Panc1 (cell line): ENCODE results near the gene IMPG2. TPM values are rescaled to one million over a fixed set of nuclear protein-coding genes. Genes with fewer than 3 reads are reported as not detected.

Experiments used
- ATAC-seq: fragments of 200-7000 bp; cut with Tn5 transposase; 2 replicates; pipeline ENCODE4 v1.9.1; 2020; ENCODE audit warnings: mild to moderate bottlenecking, moderate library complexity
- BruUV-seq: library from RNA; stranded (reverse); fragments of 400-500 nt; replicated peaks from 2 replicates; lab custom pipeline; 2021; lab: Mats Ljungman, UMichigan
- CTCF ChIA-PET: fragments of 300-600 bp; sonication (Branson Sonifier 250); formaldehyde crosslinking; loops from one replicate; lab custom pipeline; 2022; ENCODE audit warnings: antibody characterized with exemption; lab: Charles Lee
- POLR2A ChIA-PET: fragments of 300-600 bp; sonication (Branson Sonifier 250); formaldehyde crosslinking; loops from one replicate; lab custom pipeline; 2022; ENCODE audit warnings: antibody characterized with exemption; lab: Charles Lee
- DNase-seq: peaks from one replicate; pipeline ENCODE4 v3.0.0-alpha.2; 2010; ENCODE audit warnings: low read depth, low spot score
- H3K27ac ChIP-seq: 2 replicates; pipeline ENCODE4 v1.5.1; 2011; ENCODE audit warnings: mild to moderate bottlenecking, low read length, inconsistent platforms
- H3K27me3 ChIP-seq: fragments of 200-500 bp; sonication (Bioruptor generic); 2 replicates; pipeline ENCODE4 v1.6.0; 2014; ENCODE audit warnings: low read length, inconsistent platforms; ENCODE audit not compliant: control insufficient read depth, insufficient read depth
- H3K36me3 ChIP-seq: fragments of 200-500 bp; sonication (Bioruptor generic); 2 replicates; pipeline ENCODE4 v1.5.1; 2014; ENCODE audit warnings: inconsistent platforms, mild to moderate bottlenecking, low read length, moderate library complexity; ENCODE audit not compliant: control insufficient read depth, insufficient read depth
- H3K4me1 ChIP-seq: 2 replicates; pipeline ENCODE4 v1.5.1; 2011; ENCODE audit warnings: inconsistent platforms, mild to moderate bottlenecking, low read length, moderate library complexity; ENCODE audit not compliant: control insufficient read depth, insufficient read depth
- H3K4me3 ChIP-seq, 2 experiments: 2 replicates each; pipeline ENCODE4 v1.5.1; 2011 to 2012; ENCODE audit warnings: low read depth in 2 of 2, low read length in 2 of 2, mild to moderate bottlenecking in 2 of 2, inconsistent platforms in 1 of 2, moderate library complexity in 1 of 2
- H3K9me3 ChIP-seq: fragments of 200-500 bp; sonication (Bioruptor generic); 2 replicates; pipeline ENCODE4 v1.5.1; 2014; ENCODE audit warnings: low read depth, mild to moderate bottlenecking, inconsistent platforms, low read length, moderate library complexity; ENCODE audit not compliant: control insufficient read depth, insufficient read depth
- CTCF ChIP-seq: fragments of 450-650 bp; IDR thresholded peaks from 2 replicates; pipeline ENCODE4 v1.5.1; 2017; ENCODE audit warnings: mild to moderate bottlenecking
- POLR2AphosphoS5 ChIP-seq: IDR thresholded peaks from 2 replicates; pipeline ENCODE4 v1.6.1; 2012; ENCODE audit warnings: mild to moderate bottlenecking, low read depth, low read length, moderate library complexity
- REST ChIP-seq, 2 experiments: IDR thresholded peaks; 2 replicates each; pipeline ENCODE4 v1.6.1; 2011 to 2012; ENCODE audit warnings: low read depth in 2 of 2, control low read depth in 1 of 2, low read length in 1 of 2, mild to moderate bottlenecking in 1 of 2, moderate library complexity in 1 of 2; ENCODE audit not compliant: insufficient read depth in 1 of 2
- SIN3A ChIP-seq: IDR thresholded peaks from 2 replicates; pipeline ENCODE4 v1.6.1; 2012; ENCODE audit warnings: low read depth, mild to moderate bottlenecking, low read length, moderate library complexity, borderline replicate concordance; ENCODE audit not compliant: insufficient read depth
- TCF7L2 ChIP-seq: IDR thresholded peaks from 2 replicates; pipeline ENCODE4 v1.6.1; 2011; ENCODE audit warnings: mild to moderate bottlenecking, low read depth, low read length, inconsistent platforms
- in situ Hi-C: cut with HindIII; loops from 2 replicates; pipeline ENCODE4 v1.10.0; 2016; ENCODE audit warnings: low sequenced_read_pairs, low pct_unique_long_range_greater_than_20kb
- intact Hi-C: fragments of 100-400 bp; cut with micrococcal nuclease; formaldehyde crosslinking; loops from one replicate; pipeline ENCODE4 v1.10.0; 2022; ENCODE audit not compliant: unreplicated experiment
- total RNA-seq: library from RNA; stranded (reverse); gene quantifications from one replicate; pipeline ENCODE4 v1.2.1, GENCODE V29; 2021; ENCODE audit not compliant: unreplicated experiment

The IMPG2 gene
- total RNA-seq, 1 experiment from 2014 or later, result 0.10 TPM

GRCh38 chr3:101202640-101203039, 117.7 kb downstream of the IMPG2 start:
- intact Hi-C loops (no loop called here), in situ Hi-C loops (no loop called here)
- POLR2A ChIA-PET, result no interaction called here
- Histone ChIP-seq H3K27me3 (peaks cover 21% of the 10 kb centered on the region), H3K4me1 (no peaks in the 10 kb centered on the region), H3K9me3 (no peaks in the 10 kb centered on the region), H3K4me3 (no peak overlapping the region), H3K27ac (no peak overlapping the region), H3K36me3 (no peaks in the 10 kb centered on the region)
- ATAC-seq (no peak), DNase-seq (no peak)
- BruUV-seq, result no TSS peak
- CTCF ChIA-PET, result no interaction called here
- TF ChIP-seq SIN3A, result no peak
- no peak for TF ChIP-seq POLR2AphosphoS5
- no peak for TF ChIP-seq TCF7L2
- no peak for TF ChIP-seq REST (IDR thresholded peaks at IDR 0.05; ENCODE audit: insufficient read depth in 1 of 2, low read depth in 2 of 2, low read length in 1 of 2)
- no peak for TF ChIP-seq CTCF

GRCh38 chr3:101200461-101200860, 119.9 kb downstream of the IMPG2 start:
- POLR2A ChIA-PET, result no interaction called here
- BruUV-seq, result no TSS peak

More at GRCh38 chr3:101200461-101200860, 119.9 kb downstream of the IMPG2 start:
- H3K27ac ChIP-seq, result no peak overlapping the region
- in situ Hi-C loops, result no loop called here
- no peaks in the 10 kb centered on the region for H3K4me1 ChIP-seq
- no peaks in the 10 kb centered on the region for H3K36me3 ChIP-seq
- DNase-seq (no peak), ATAC-seq (no peak)
- H3K27me3 ChIP-seq, result peaks cover 22% of the 10 kb centered on the region
- no peak overlapping the region for H3K4me3 ChIP-seq
- CTCF ChIA-PET, result no interaction called here
- intact Hi-C loops, result no loop called here
- TF ChIP-seq CTCF (no peak), POLR2AphosphoS5 (no peak), TCF7L2 (no peak), REST (IDR thresholded peaks at IDR 0.05; ENCODE audit: insufficient read depth in 1 of 2, low read depth in 2 of 2, low read length in 1 of 2) (no peak), SIN3A (no peak)
- no peaks in the 10 kb centered on the region for H3K9me3 ChIP-seq
